H1 (cell line): ENCODE data around the gene IFNA16. TPM values are rescaled to one million over a fixed set of nuclear protein-coding genes. Genes with fewer than 3 reads are reported as not detected.
"Not testable (repeated sequence)": the region's sequence is repeated elsewhere in the genome, so short reads cannot be mapped to it uniquely, and the experiment has no call there.

Experiments
- CTCF ChIA-PET: fragments of 300-600 bp; sonication (Branson Sonifier 250); formaldehyde crosslinking; loops from one replicate; lab custom pipeline; 2021; ENCODE audit not compliant: partially characterized antibody; lab: Charles Lee
- POLR2A ChIA-PET: fragments of 300-600 bp; sonication (Branson Sonifier 250); formaldehyde crosslinking; loops from one replicate; lab custom pipeline; 2021; ENCODE audit warnings: inconsistent platforms; ENCODE audit not compliant: partially characterized antibody; lab: Charles Lee
- DNase-seq, 2 experiments: peaks; one replicate each; pipeline versions ENCODE4 v3.0.0 to v3.0.0-alpha.2; 2010 to 2022; ENCODE audit warnings: low spot score in 2 of 2, low read depth in 1 of 2, mixed read lengths in 1 of 2
- FAIRE-seq: peaks from 2 replicates; lab custom pipeline; 2011; peaks lifted over from hg19 to GRCh38; lab: Jason Lieb, UNC
- H2AFZ ChIP-seq: 2 replicates; pipeline ENCODE4 v1.8.1; 2012; ENCODE audit warnings: low read length, inconsistent platforms
- H2AK5ac ChIP-seq: 2 replicates; pipeline ENCODE4 v1.6.1; 2013; ENCODE audit warnings: low read depth, low read length
- H2BK120ac ChIP-seq: replicated peaks from 2 replicates; pipeline ENCODE3; 2013; ENCODE audit warnings: low read depth, low read length, inconsistent platforms
- H2BK12ac ChIP-seq: 2 replicates; pipeline ENCODE4 v1.6.1; 2013; ENCODE audit warnings: low read depth, low read length
- H2BK15ac ChIP-seq: 2 replicates; pipeline ENCODE4 v1.6.1; 2013; ENCODE audit warnings: low read length
- H2BK20ac ChIP-seq: 2 replicates; pipeline ENCODE4 v1.6.1; 2013; ENCODE audit warnings: low read length
- H2BK5ac ChIP-seq: 2 replicates; pipeline ENCODE4 v1.6.1; 2013; ENCODE audit warnings: low read depth, low read length
- H3K14ac ChIP-seq: 2 replicates; pipeline ENCODE4 v1.6.1; 2013; ENCODE audit warnings: inconsistent platforms; ENCODE audit not compliant: insufficient read length
- H3K18ac ChIP-seq: 2 replicates; pipeline ENCODE4 v1.6.1; 2013; ENCODE audit warnings: low read length; ENCODE audit errors: extremely low read depth
- H3K23ac ChIP-seq: 2 replicates; pipeline ENCODE4 v1.6.1; 2013; ENCODE audit warnings: inconsistent platforms; ENCODE audit not compliant: insufficient read length
- H3K23me2 ChIP-seq: 2 replicates; pipeline ENCODE4 v1.6.1; 2013; ENCODE audit warnings: low read depth, low read length
- H3K27ac ChIP-seq: 2 replicates; pipeline ENCODE4 v1.6.1; 2011; ENCODE audit warnings: low read depth, low read length, inconsistent platforms
- H3K27me3 ChIP-seq, 4 experiments: replicated peaks in 1 of 4; 1 replicate in 1 of 4; 2 replicates in 3 of 4; pipeline versions ENCODE4 v1.6.1 to v1.8.1; 2011 to 2013; ENCODE audit warnings: low read length in 3 of 4, mild to moderate bottlenecking in 3 of 4, inconsistent platforms in 2 of 4, mixed read lengths in 2 of 4, moderate library complexity in 1 of 4; ENCODE audit not compliant: control insufficient read depth in 3 of 4, insufficient read depth in 3 of 4; ENCODE audit errors: extremely low read depth in 1 of 4
- H3K36me3 ChIP-seq, 4 experiments: 2 replicates each; pipeline versions ENCODE4 v1.6.1 to v1.8.1; 2011 to 2013; ENCODE audit warnings: mild to moderate bottlenecking in 4 of 4, low read length in 3 of 4, moderate library complexity in 2 of 4, control low read depth in 1 of 4, inconsistent platforms in 1 of 4; ENCODE audit not compliant: insufficient read depth in 4 of 4, control insufficient read depth in 2 of 4
- H3K4ac ChIP-seq: replicated peaks from 2 replicates; pipeline ENCODE3; 2013; ENCODE audit warnings: low read length, low read depth, mixed read lengths, inconsistent platforms; ENCODE audit not compliant: insufficient read length
- H3K4me1 ChIP-seq, 4 experiments: replicated peaks in 1 of 4; 1 replicate in 1 of 4; 2 replicates in 3 of 4; pipeline versions ENCODE4 v1.6.1 to v1.8.1; 2011 to 2013; ENCODE audit warnings: low read length in 3 of 4, inconsistent platforms in 2 of 4, mixed read lengths in 1 of 4; ENCODE audit not compliant: insufficient read depth in 4 of 4, control insufficient read depth in 3 of 4
- H3K4me2 ChIP-seq, 2 experiments: 2 replicates each; pipeline versions ENCODE4 v1.6.1 to v1.8.1; 2011 to 2013; ENCODE audit warnings: low read depth in 2 of 2, low read length in 2 of 2, control low read depth in 1 of 2, inconsistent platforms in 1 of 2, mild to moderate bottlenecking in 1 of 2; ENCODE audit not compliant: insufficient read depth in 1 of 2
- H3K4me3 ChIP-seq, 4 experiments: fragments of 200-600, 300-600 bp in 1 of 4; sonication (generic), shearing (Covaris generic), sonication (Bioruptor Twin) in 1 of 4; 2 replicates each; pipeline versions ENCODE4 v1.5.1 to v1.8.1; 2011 to 2016; ENCODE audit warnings: low read length in 4 of 4, low read depth in 3 of 4, control low read depth in 2 of 4, inconsistent platforms in 2 of 4, mild to moderate bottlenecking in 2 of 4, mixed read lengths in 1 of 4, moderate library complexity in 1 of 4; ENCODE audit not compliant: insufficient read depth in 2 of 4; ENCODE audit errors: extremely low read depth in 1 of 4
- H3K56ac ChIP-seq: replicated peaks from 2 replicates; pipeline ENCODE3; 2013; ENCODE audit warnings: low read depth, mild to moderate bottlenecking, mixed read lengths, low read length, inconsistent platforms; ENCODE audit not compliant: insufficient read length
- H3K79me1 ChIP-seq: 2 replicates; pipeline ENCODE4 v1.6.1; 2013; ENCODE audit warnings: low read depth, low read length, control low read depth
- H3K79me2 ChIP-seq, 2 experiments: 2 replicates each; pipeline versions ENCODE4 v1.6.1 to v1.8.1; 2012 to 2013; ENCODE audit warnings: low read length in 2 of 2, mild to moderate bottlenecking in 2 of 2, inconsistent platforms in 1 of 2; ENCODE audit not compliant: insufficient read depth in 2 of 2, control insufficient read depth in 1 of 2
- H3K9ac ChIP-seq, 4 experiments: replicated peaks in 1 of 4; 1 replicate in 1 of 4; 2 replicates in 3 of 4; pipeline versions ENCODE4 v1.6.1 to v1.8.1; 2011 to 2013; ENCODE audit warnings: low read depth in 3 of 4, low read length in 3 of 4, control low read depth in 2 of 4, mild to moderate bottlenecking in 2 of 4, moderate library complexity in 2 of 4, inconsistent platforms in 1 of 4; ENCODE audit errors: extremely low read depth in 1 of 4
- H3K9me3 ChIP-seq, 2 experiments: 2 replicates each; pipeline versions ENCODE4 v1.6.1 to v1.8.1; 2012 to 2013; ENCODE audit warnings: mild to moderate bottlenecking in 2 of 2, moderate library complexity in 2 of 2, control low read depth in 1 of 2, inconsistent platforms in 1 of 2, low read depth in 1 of 2, low read length in 1 of 2, mixed read lengths in 1 of 2; ENCODE audit not compliant: insufficient read depth in 2 of 2
- H4K20me1 ChIP-seq, 2 experiments: replicated peaks in 1 of 2; 2 replicates each; pipeline versions ENCODE3 to v1.8.1; 2011 to 2013; ENCODE audit warnings: inconsistent platforms in 2 of 2, low read length in 2 of 2, mild to moderate bottlenecking in 1 of 2; ENCODE audit not compliant: insufficient read depth in 2 of 2, control insufficient read depth in 1 of 2
- H4K5ac ChIP-seq: 2 replicates; pipeline ENCODE4 v1.6.1; 2013; ENCODE audit warnings: low read length, low read depth, mixed read lengths, inconsistent platforms; ENCODE audit not compliant: insufficient read length
- H4K8ac ChIP-seq: 2 replicates; pipeline ENCODE4 v1.8.0; 2013; ENCODE audit warnings: mild to moderate bottlenecking, moderate library complexity, low read length, inconsistent platforms; ENCODE audit not compliant: insufficient read depth; ENCODE audit errors: extremely low read depth
- H4K91ac ChIP-seq: replicated peaks from 2 replicates; pipeline ENCODE3; 2013; ENCODE audit warnings: low read length, mixed read lengths, inconsistent platforms; ENCODE audit not compliant: insufficient read length
- CBX8 ChIP-seq: fragments of 300-800, 300-1000 bp; sonication (generic); IDR thresholded peaks from 2 replicates; pipeline ENCODE4 v1.7.1; 2016; ENCODE audit warnings: low read depth, low read length, borderline replicate concordance
- SAP30 ChIP-seq: fragments of 300-600 bp; sonication (generic); IDR thresholded peaks from 2 replicates; pipeline ENCODE4 v1.7.1; 2012; ENCODE audit warnings: low read length, moderate library complexity, mild to moderate bottlenecking, inconsistent platforms; ENCODE audit not compliant: insufficient read depth, insufficient replicate concordance
- WGBS, 2 experiments: shearing (Covaris generic) in 1 of 2; methylation state at CpG; one replicate each; pipeline versions ENCODE4 v1.1.6 to v1.1.7; 2013 to 2015; ENCODE audit warnings: low lambda C conversion rate in 2 of 2, mixed read lengths in 2 of 2, inconsistent platforms in 1 of 2, low coverage in 1 of 2, missing lambda C conversion rate in 1 of 2; ENCODE audit not compliant: insufficient replicate concordance in 2 of 2, insufficient coverage in 1 of 2, insufficient read length in 1 of 2; ENCODE audit errors: extremely low coverage in 1 of 2, missing lambda C conversion rate in 1 of 2; 5-methylcytosine and 5-hydroxymethylcytosine counted together
- polyA plus RNA-seq, 7 experiments: library from polyadenylated mRNA; depleted of rRNA in 3 of 7; stranded (reverse) in 5 of 7; unstranded in 2 of 7; fragments of >200 nt in 5 of 7; fragments of 200-250 nt in 2 of 7; gene quantifications; 1 replicate in 5 of 7; 2 replicates in 1 of 7; 4 replicates in 1 of 7; pipeline versions ENCODE4 v1.2.1 to v1.2.3, GENCODE V29; 2011 to 2013; ENCODE audit warnings: missing spikeins in 2 of 7, mixed read lengths in 2 of 7
- total RNA-seq: library from RNA; stranded (reverse); fragmentation: NEBNext Ultra II Directional; extraction: Animal tissue kit (Norgen Biotek cat#: 25700); gene quantifications from 2 replicates; pipeline ENCODE4 v1.2.1, GENCODE V29; 2021

Gene IFNA16
- total and polyA plus RNA-seq, 2 of the 8 experiments (the other 6 are each of a cell fraction or from before 2014, with no cell fraction given): not detected

GRCh38 chr9:21239911-21240310 lies 22.8 kb upstream of the IFNA16 start, which contains the start of gene IFNA14 (continued):
- TF ChIP-seq CBX8: no peak
- no peak for TF ChIP-seq SAP30

- H3K79me2 ChIP-seq, H3K18ac ChIP-seq, H3K4me2 ChIP-seq, H2BK5ac ChIP-seq, H3K4me1 ChIP-seq, H2BK15ac ChIP-seq, H2BK20ac ChIP-seq, H3K4ac ChIP-seq, H3K79me1 ChIP-seq, H3K4me3 ChIP-seq, H4K91ac ChIP-seq, H3K14ac ChIP-seq, H4K20me1 ChIP-seq, H4K8ac ChIP-seq, FAIRE-seq, H3K23me2 ChIP-seq, H3K9ac ChIP-seq, H2BK12ac ChIP-seq, H4K5ac ChIP-seq, H2AFZ ChIP-seq, H3K27me3 ChIP-seq, POLR2A ChIA-PET, H3K36me3 ChIP-seq, H3K9me3 ChIP-seq, H2BK120ac ChIP-seq, H2AK5ac ChIP-seq, DNase-seq, H3K56ac ChIP-seq, H3K27ac ChIP-seq, H3K23ac ChIP-seq: not testable (repeated sequence)
- 26% methylated on average over 1 of the region's 1 CpG; no CpG with 5 or more reads in 1 of the 2 experiments for WGBS, 2 experiments
- CTCF ChIA-PET: interaction anchor here (0.5 to 3.0 kb wide), 32 partner anchors 14 to 575 kb away, joined by 3 to 31 read pairs (median 4); no protein-coding TSS in a partner anchor
Observed at GRCh38 chr9:21236360-21236714, 19.2 kb upstream of the IFNA16 start.
